ENCODE measurements around the gene KRTAP10-7.

- no peak for TF ChIP-seq POLR2A (IDR thresholded peaks at IDR 0.05)
- TF ChIP-seq CTCF (IDR thresholded peaks at IDR 0.05) = no peak
Measured at GRCh38 chr21:44583089-44583799, 17.2 kb upstream of the KRTAP10-7 start.
